Liver (tissue), 3 donors: Measurements from ENCODE around the gene SLC7A10.

Source experiments
- EGR1 ChIP-seq, 2 donors: IDR thresholded peaks; 2 replicates each; pipeline ENCODE4 v1.6.1; 2016 to 2018; ENCODE audit warnings: antibody characterized with exemption in 2 of 2, low read depth in 2 of 2
- GABPA ChIP-seq, 2 donors: IDR thresholded peaks in 1 of 2; conservative IDR thresholded peaks in 1 of 2; 2 replicates each; pipeline ENCODE4 v1.6.1; 2016; ENCODE audit warnings: antibody characterized with exemption in 2 of 2, mild to moderate bottlenecking in 1 of 2, moderate library complexity in 1 of 2
- HNF4G ChIP-seq: IDR thresholded peaks from 2 replicates; pipeline ENCODE4 v1.6.1; 2016; ENCODE audit warnings: antibody characterized with exemption
- RXRA ChIP-seq, 2 donors: IDR thresholded peaks; 2 replicates each; pipeline ENCODE4 v1.6.1; 2017 to 2018; ENCODE audit warnings: antibody characterized with exemption in 2 of 2, mild to moderate bottlenecking in 1 of 2
- SP1 ChIP-seq: IDR thresholded peaks from 2 replicates; pipeline ENCODE4 v1.6.1; 2018; ENCODE audit warnings: antibody characterized with exemption, mild to moderate bottlenecking
- YY1 ChIP-seq: IDR thresholded peaks from 2 replicates; pipeline ENCODE4 v1.6.1; 2016; ENCODE audit warnings: antibody characterized with exemption, mild to moderate bottlenecking
- TF ChIP-seq, protein P1 (sequence below): fragments of 150-350 bp; IDR thresholded peaks from 2 replicates; pipeline ENCODE4 v1.5.1; 2017; ENCODE audit warnings: improper control_type of control experiment, low read depth, low read length; ENCODE audit not compliant: missing input control
- donor health status: healthy.
- donor health status: healthy.

GRCh38 chr19:33261511-33262189 lies 36.0 kb upstream of the SLC7A10 start:
- TF ChIP-seq, protein P1, sequence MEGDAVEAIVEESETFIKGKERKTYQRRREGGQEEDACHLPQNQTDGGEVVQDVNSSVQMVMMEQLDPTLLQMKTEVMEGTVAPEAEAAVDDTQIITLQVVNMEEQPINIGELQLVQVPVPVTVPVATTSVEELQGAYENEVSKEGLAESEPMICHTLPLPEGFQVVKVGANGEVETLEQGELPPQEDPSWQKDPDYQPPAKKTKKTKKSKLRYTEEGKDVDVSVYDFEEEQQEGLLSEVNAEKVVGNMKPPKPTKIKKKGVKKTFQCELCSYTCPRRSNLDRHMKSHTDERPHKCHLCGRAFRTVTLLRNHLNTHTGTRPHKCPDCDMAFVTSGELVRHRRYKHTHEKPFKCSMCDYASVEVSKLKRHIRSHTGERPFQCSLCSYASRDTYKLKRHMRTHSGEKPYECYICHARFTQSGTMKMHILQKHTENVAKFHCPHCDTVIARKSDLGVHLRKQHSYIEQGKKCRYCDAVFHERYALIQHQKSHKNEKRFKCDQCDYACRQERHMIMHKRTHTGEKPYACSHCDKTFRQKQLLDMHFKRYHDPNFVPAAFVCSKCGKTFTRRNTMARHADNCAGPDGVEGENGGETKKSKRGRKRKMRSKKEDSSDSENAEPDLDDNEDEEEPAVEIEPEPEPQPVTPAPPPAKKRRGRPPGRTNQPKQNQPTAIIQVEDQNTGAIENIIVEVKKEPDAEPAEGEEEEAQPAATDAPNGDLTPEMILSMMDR = no peak
- no peak for TF ChIP-seq EGR1 (IDR thresholded peaks at IDR 0.05; ENCODE audit: low read depth in 2 of 2)
- TF ChIP-seq GABPA (IDR thresholded peaks at IDR 0.05 in 1 of 2, conservative IDR thresholded peaks at IDR 0.05 in 1 of 2) = no peak
- TF ChIP-seq RXRA (IDR thresholded peaks at IDR 0.05) = no peak
- TF ChIP-seq YY1 = no peak
- TF ChIP-seq SP1 = no peak
- no peak for TF ChIP-seq HNF4G
